K562 (cell line): Measurements from ENCODE around the gene SPATA21. TPM values are rescaled to one million over a fixed set of nuclear protein-coding genes. Genes with fewer than 3 reads are reported as not detected.
A peak's percentile ranks its signal among the peaks of the same experiment; 100 is the strongest.

Experiments
- ATAC-seq: fragments of 200-7000 bp; cut with Tn5 transposase; 3 replicates; pipeline ENCODE4 v1.9.1; 2020; ENCODE audit warnings: moderate library complexity
- BruUV-seq: library from RNA; stranded (reverse); fragments of 400-500 nt; replicated peaks from 2 replicates; lab custom pipeline; 2021; lab: Mats Ljungman, UMichigan
- CTCF ChIA-PET: fragments of 300-600 bp; formaldehyde crosslinking; extraction: SDS; loops from one replicate; lab custom pipeline; 2021; ENCODE audit warnings: low intra/inter-chr PET ratio; lab: Yijun Ruan, JAX
- POLR2A ChIA-PET: fragments of 300-600, 350-650 bp; sonication (Branson Sonifier 250); formaldehyde crosslinking; extraction: SDS; loops from one replicate; lab custom pipeline; 2021; ENCODE audit warnings: antibody characterized with exemption, inconsistent platforms; lab: Yijun Ruan, JAX
- DNase-seq, 4 experiments: peaks; one replicate each; pipeline versions ENCODE4 v3.0.0 to v3.0.0-alpha.2; 2011 to 2018; ENCODE audit warnings: low spot score in 3 of 4, mixed read lengths in 3 of 4; ENCODE audit errors: extremely low read depth in 1 of 4
- FAIRE-seq: peaks from 2 replicates; lab custom pipeline; 2011; peaks lifted over from hg19 to GRCh38; lab: Jason Lieb, UNC
- H2AFZ ChIP-seq: 2 replicates; pipeline ENCODE4 v1.6.0; 2011; ENCODE audit warnings: low read depth, low read length, control low read depth, inconsistent platforms
- H3K27ac ChIP-seq: fragments of 200-600 bp; 3 replicates; pipeline ENCODE4 v1.8.0; 2011; ENCODE audit warnings: low read depth, mild to moderate bottlenecking, control low read depth, inconsistent platforms, low read length, moderate library complexity, mixed read lengths; ENCODE audit errors: extremely low read depth
- H3K27me3 ChIP-seq, 2 experiments: fragments of 300-600 bp in 1 of 2; 2 replicates in 1 of 2; 3 replicates in 1 of 2; pipeline versions ENCODE4 v1.6.0 to v1.8.0; 2011; ENCODE audit warnings: inconsistent platforms in 2 of 2, low read length in 2 of 2, mild to moderate bottlenecking in 1 of 2, mixed read lengths in 1 of 2, moderate library complexity in 1 of 2; ENCODE audit not compliant: control insufficient read depth in 2 of 2, insufficient read depth in 2 of 2
- H3K36me3 ChIP-seq: fragments of 300-600 bp; 3 replicates; pipeline ENCODE4 v1.8.0; 2011; ENCODE audit warnings: mild to moderate bottlenecking, low read length, inconsistent platforms; ENCODE audit not compliant: control insufficient read depth, insufficient read depth
- H3K4me1 ChIP-seq, 2 experiments: fragments of 200-600 bp in 1 of 2; replicated peaks in 1 of 2; 2 replicates in 1 of 2; 3 replicates in 1 of 2; pipeline versions ENCODE4 v1.5.1 to v1.8.0; 2011; ENCODE audit warnings: inconsistent platforms in 2 of 2, low read length in 2 of 2, mild to moderate bottlenecking in 1 of 2, mixed read lengths in 1 of 2, moderate library complexity in 1 of 2; ENCODE audit not compliant: control insufficient read depth in 2 of 2, insufficient read depth in 2 of 2
- H3K4me2 ChIP-seq: 2 replicates; pipeline ENCODE4 v1.6.1; 2011; ENCODE audit warnings: low read length, control low read depth, inconsistent platforms, mixed read lengths; ENCODE audit not compliant: insufficient read depth
- H3K4me3 ChIP-seq: fragments of 200-600 bp; sonication (generic), shearing (Covaris generic); 2 replicates; pipeline ENCODE4 v1.5.1; 2016; ENCODE audit warnings: control low read depth, inconsistent platforms
- H3K79me2 ChIP-seq: fragments of 200-600 bp; 3 replicates; pipeline ENCODE4 v1.8.0; 2011; ENCODE audit warnings: low read length, inconsistent platforms; ENCODE audit not compliant: control insufficient read depth, insufficient read depth
- H3K9ac ChIP-seq, 2 experiments: 2 replicates each; pipeline versions ENCODE4 v1.6.0 to v1.6.1; 2011; ENCODE audit warnings: low read depth in 2 of 2, low read length in 2 of 2, control low read depth in 1 of 2, inconsistent platforms in 1 of 2, mild to moderate bottlenecking in 1 of 2, mixed read lengths in 1 of 2; ENCODE audit not compliant: insufficient read depth in 1 of 2
- H3K9me1 ChIP-seq: one replicate; pipeline ENCODE4 v1.6.0; 2011; ENCODE audit warnings: inconsistent platforms, mild to moderate bottlenecking, low read length, moderate library complexity; ENCODE audit not compliant: control insufficient read depth, insufficient read depth
- H3K9me3 ChIP-seq: replicated peaks from 2 replicates; pipeline ENCODE4 v1.5.1; 2011; ENCODE audit warnings: low read depth, low read length, inconsistent platforms; ENCODE audit not compliant: control insufficient read depth, insufficient read depth
- H4K20me1 ChIP-seq: replicated peaks from 2 replicates; pipeline ENCODE4 v1.6.1; 2011; ENCODE audit warnings: low read length, inconsistent platforms, mixed read lengths; ENCODE audit not compliant: control insufficient read depth, insufficient read depth
- HOXB6 ChIP-seq: fragments of 250-450 bp; sonication (Bioruptor Pico); IDR thresholded peaks from 2 replicates; pipeline ENCODE4 v1.5.1; 2022; ENCODE audit warnings: mild to moderate bottlenecking, borderline replicate concordance
- KLF13 ChIP-seq: fragments of 450-650 bp; IDR thresholded peaks from 2 replicates; pipeline ENCODE4 v1.6.1; 2016; ENCODE audit warnings: missing genetic modification characterization, low read depth, mild to moderate bottlenecking, missing compliant biosample characterization, moderate library complexity, borderline replicate concordance
- POLR2A ChIP-seq: fragments of 450-650 bp; conservative IDR thresholded peaks from 2 replicates; pipeline ENCODE4 v1.6.1; 2016
- POLR2G ChIP-seq: fragments of 200-400 bp; formaldehyde crosslinking; IDR thresholded peaks from 2 replicates; pipeline ENCODE4 v1.6.1; 2017; ENCODE audit warnings: low read depth, mild to moderate bottlenecking, antibody characterized with exemption, low read length, moderate library complexity
- RNF2 ChIP-seq: sonication (generic); IDR thresholded peaks from 2 replicates; pipeline ENCODE4 v1.6.1; 2016
- SAFB2 ChIP-seq: fragments of 200-400 bp; formaldehyde crosslinking; IDR thresholded peaks from 2 replicates; pipeline ENCODE4 v1.6.1; 2018; ENCODE audit warnings: borderline replicate concordance, low read length, low read depth, moderate library complexity; ENCODE audit not compliant: severe bottlenecking
- WGBS: fragments of 100-300 bp; shearing (Covaris generic); methylation state at CpG from one replicate; pipeline ENCODE4 v1.1.6; 2016; ENCODE audit warnings: low coverage, mixed read lengths; ENCODE audit not compliant: insufficient coverage; ENCODE audit errors: missing lambda C conversion rate; 5-methylcytosine and 5-hydroxymethylcytosine counted together
- in situ Hi-C: fragments of 300-500 bp; cut with MboI; formaldehyde crosslinking; loops from 4 replicates; pipeline ENCODE4 v1.15.0; 2018; ENCODE audit warnings: inconsistent platforms, mixed read lengths
- intact Hi-C: fragments of 100-400 bp; cut with micrococcal nuclease; formaldehyde crosslinking; loops from 2 replicates; pipeline ENCODE4 v1.14.2; 2022
- polyA plus RNA-seq, 8 experiments: library from polyadenylated mRNA; depleted of rRNA in 4 of 8; stranded (reverse) in 5 of 8; unstranded in 3 of 8; fragments of >200 nt; fragmentation: Nextera tagmentation in 2 of 8; fragmentation: Illumina TruSeq in 1 of 8; extraction: Ambion mirVana in 2 of 8; extraction: Trizol in 1 of 8; gene quantifications; 2 replicates each; pipeline versions ENCODE4 v1.2.1 to v1.2.3, GENCODE V29; 2011 to 2014; ENCODE audit warnings: inconsistent platforms in 1 of 8, missing spikeins in 1 of 8
- total RNA-seq, 7 experiments: library from RNA; depleted of rRNA in 6 of 7; stranded (reverse); fragments of >200 nt in 6 of 7; fragmentation: Illumina TruSeq in 2 of 7; extraction: Trizol in 2 of 7; gene quantifications; 2 replicates each; pipeline versions ENCODE4 v1.2.1 to v1.2.3, GENCODE V29; 2011 to 2021; ENCODE audit warnings: low replicate concordance in 1 of 7
- TF ChIP-seq, protein P1 (sequence below): sonication (generic); formaldehyde crosslinking; IDR thresholded peaks from 2 replicates; pipeline ENCODE4 v1.9.0; 2022; ENCODE audit warnings: mild to moderate bottlenecking, missing genetic modification reagents

The SPATA21 gene
- total and polyA plus RNA-seq, 9 of the 15 experiments (the other 6 are each of a cell fraction or from before 2014, with no cell fraction given): 0.10 to 0.36 (median 0.13) TPM; not detected in 3

DNA sequence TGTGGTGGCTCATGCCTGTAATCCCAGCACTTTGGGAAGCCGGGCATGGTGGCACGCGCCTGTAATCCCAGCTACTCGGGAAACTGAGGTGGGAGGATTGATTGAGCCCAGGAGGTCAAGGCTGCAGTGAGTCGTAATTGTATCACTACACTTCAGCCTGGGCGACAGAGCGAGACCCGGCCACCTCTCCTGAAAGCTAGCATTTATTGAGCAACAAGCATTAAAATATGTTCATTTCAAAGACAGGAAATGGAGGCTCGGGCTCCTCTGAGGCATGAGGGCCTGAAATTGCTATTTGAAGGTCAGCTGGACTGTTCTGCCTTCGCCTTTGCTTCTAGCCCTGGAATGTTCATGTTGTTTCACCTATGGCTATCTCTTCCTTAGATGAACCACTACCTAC, 34.5 kb downstream of the SPATA21 start:
- BruUV-seq: no TSS peak
- Histone ChIP-seq H3K27me3 (no peaks in the 10 kb centered on the region), H3K9me1 (peaks cover 11% of the 10 kb centered on the region), H3K79me2 (no peaks in the 10 kb centered on the region), H2AFZ (no peak overlapping the region), H3K4me1 (peaks cover 0 to 3% of the 10 kb centered on the region in 2 experiments; a peak in 1 of 5 replicates), H4K20me1 (peaks cover 7% of the 10 kb centered on the region; the same call in 1 of the 2 replicates), H3K4me3 (no peak overlapping the region), H3K4me2 (no peak overlapping the region), H3K36me3 (peaks cover 15% of the 10 kb centered on the region; the same call in 1 of the 3 replicates), H3K9me3 (no peaks in the 10 kb centered on the region), H3K9ac (no peak overlapping the region), H3K27ac (no peak overlapping the region)
- CTCF ChIA-PET: no interaction called here
- POLR2A ChIA-PET: interaction anchor here (1.0 kb wide), 2 partner anchors 12 to 37 kb away, joined by 3 read pairs; no protein-coding TSS in a partner anchor
- in situ Hi-C loops (no loop called here), intact Hi-C loops (no loop called here)
- no peak for TF ChIP-seq KLF13 (tag)
- TF ChIP-seq, protein P1, sequence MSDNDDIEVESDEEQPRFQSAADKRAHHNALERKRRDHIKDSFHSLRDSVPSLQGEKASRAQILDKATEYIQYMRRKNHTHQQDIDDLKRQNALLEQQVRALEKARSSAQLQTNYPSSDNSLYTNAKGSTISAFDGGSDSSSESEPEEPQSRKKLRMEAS (CRISPR knock-in tag): 0 out of 2 replicates have a peak, but pooled peaks have one; percentile 32
- WGBS: 65% methylated on average over 10 of the region's 10 CpGs
- FAIRE-seq (no peak), DNase-seq (no peak), ATAC-seq (no peak)

DNA sequence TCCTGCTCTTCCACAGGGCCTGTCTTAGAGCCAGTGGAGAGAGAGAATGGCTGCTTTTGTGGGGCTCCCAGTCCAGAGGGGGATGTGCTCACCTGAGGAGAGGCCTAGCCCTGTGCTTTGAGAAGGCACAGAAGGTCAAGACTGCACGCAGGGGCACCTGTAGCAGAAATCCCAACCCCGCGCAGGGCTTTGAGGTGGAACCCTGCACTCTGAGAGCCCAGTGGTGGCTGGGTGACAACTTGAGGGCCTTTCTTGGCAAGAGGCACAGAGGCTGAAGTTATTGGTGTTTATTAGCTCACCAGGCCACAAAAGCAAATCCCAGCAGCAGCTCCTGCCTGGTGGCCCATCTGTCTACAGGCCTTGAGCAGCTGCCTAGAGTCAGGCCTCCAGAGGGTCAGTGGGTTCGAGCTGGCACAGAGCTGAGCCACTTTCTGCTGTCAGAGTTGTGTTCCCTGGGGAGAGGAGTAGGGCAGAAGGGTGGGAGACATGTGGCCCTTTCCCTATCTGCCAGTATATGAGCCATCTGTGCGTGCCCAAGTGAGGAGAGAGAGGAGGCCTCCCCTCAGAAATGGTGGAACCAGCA, 38.8 kb downstream of the SPATA21 start:
- no TSS peak for BruUV-seq
- no peak for TF ChIP-seq RNF2
- TF ChIP-seq POLR2G: 0 out of 2 replicates have a peak, but pooled peaks have one; percentile 26
- TF ChIP-seq HOXB6 (CRISPR knock-in tag): no peak
- no peak for TF ChIP-seq SAFB2
- TF ChIP-seq POLR2A: peak; percentile 15; the same call in 1 of the 2 replicates
- 86% methylated on average over 5 of the region's 5 CpGs for WGBS
- POLR2A ChIA-PET: interaction anchor here (0.7 to 1.3 kb wide), 3 partner anchors 12 to 226 kb away, joined by 3 to 4 read pairs (median 3); no protein-coding TSS in a partner anchor
- intact Hi-C loops (no loop called here), in situ Hi-C loops (no loop called here)
- FAIRE-seq: no peak
- DNase-seq: no peak
- Histone ChIP-seq H3K4me3 (no peak overlapping the region), H3K9ac (peak overlapping the region in 1 of 2 experiments; percentile 31; a peak in 1 of 4 replicates), H2AFZ (no peak overlapping the region), H3K36me3 (peaks cover 57% of the 10 kb centered on the region), H3K9me3 (no peaks in the 10 kb centered on the region), H3K9me1 (peaks cover 6% of the 10 kb centered on the region), H3K79me2 (0 out of 3 replicates have a peak, but pooled peaks cover 3% of the 10 kb centered on the region), H3K27ac (no peak overlapping the region), H3K4me1 (peaks cover 0 to 3% of the 10 kb centered on the region in 2 experiments; a peak in 1 of 5 replicates), H3K4me2 (no peak overlapping the region), H3K27me3 (no peaks in the 10 kb centered on the region), H4K20me1 (peaks cover 10% of the 10 kb centered on the region; the same call in 1 of the 2 replicates)
- CTCF ChIA-PET: no interaction called here
- no peak; the same call in 2 of the 3 replicates for ATAC-seq
